ENCODE measurements around the gene FXYD3. TPM values are rescaled to one million over a fixed set of nuclear protein-coding genes. Genes with fewer than 3 reads are reported as not detected.

Gene FXYD3
- total and polyA plus RNA-seq, 5 donors from 2014 or later: not detected

DNA sequence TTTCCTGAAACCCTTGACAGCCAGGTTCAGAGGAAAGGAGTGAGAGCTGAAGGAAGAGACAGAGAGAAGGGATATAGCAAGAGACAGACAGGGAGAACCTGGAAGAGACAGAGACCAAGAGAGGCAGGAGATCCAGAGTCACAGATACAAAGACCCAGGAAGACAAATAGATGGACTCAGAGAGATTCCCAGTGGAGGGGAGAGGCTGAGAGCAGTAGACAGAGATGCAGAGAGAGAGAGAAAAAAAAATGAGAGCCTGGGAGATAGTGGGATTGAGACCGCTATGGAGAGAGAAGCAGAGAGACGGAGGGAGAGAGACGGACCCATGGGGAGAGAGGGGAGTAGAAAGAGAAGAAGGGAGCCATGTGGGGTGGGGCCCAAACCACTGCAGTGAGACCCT lies 28.2 kb downstream of the FXYD3 start:
- H3K27ac Mint-ChIP-seq: peak overlapping the region in 2 of 3 donors; percentile 48 to 87
- no peak for ATAC-seq (ENCODE audit: low read depth in 2 of 2)
- H3K36me3 ChIP-seq (ENCODE audit: control insufficient read depth, insufficient read depth, low read length): no peaks in the 10 kb centered on the region
- DNase-seq: no peak
- no peaks in the 10 kb centered on the region for H3K36me3 Mint-ChIP-seq
- no peaks in the 10 kb centered on the region for H3K9me3 Mint-ChIP-seq
- H3K27me3 ChIP-seq (ENCODE audit: control insufficient read depth, insufficient read depth, low read length): no peaks in the 10 kb centered on the region
- H3K4me3 Mint-ChIP-seq: peak overlapping the region; percentile 21 to 74 (median 60)
- no peak overlapping the region for H3K27ac ChIP-seq (ENCODE audit: insufficient read depth, low read length, poor library complexity, severe bottlenecking)
- H3K4me1 Mint-ChIP-seq: peaks cover 6 to 41% (median 22%) of the 10 kb centered on the region in 4 donors
- no peaks in the 10 kb centered on the region for H3K9me3 ChIP-seq (ENCODE audit: control insufficient read depth in 2 of 2, low read length in 2 of 2)
- peaks cover 9% of the 10 kb centered on the region for H3K27me3 Mint-ChIP-seq
- H3K4me3 ChIP-seq (ENCODE audit: low read depth, low read length): no peak overlapping the region
- H3K4me1 ChIP-seq (ENCODE audit: control insufficient read depth, insufficient read depth, low read length, poor library complexity, severe bottlenecking): peaks cover 43% of the 10 kb centered on the region

DNA sequence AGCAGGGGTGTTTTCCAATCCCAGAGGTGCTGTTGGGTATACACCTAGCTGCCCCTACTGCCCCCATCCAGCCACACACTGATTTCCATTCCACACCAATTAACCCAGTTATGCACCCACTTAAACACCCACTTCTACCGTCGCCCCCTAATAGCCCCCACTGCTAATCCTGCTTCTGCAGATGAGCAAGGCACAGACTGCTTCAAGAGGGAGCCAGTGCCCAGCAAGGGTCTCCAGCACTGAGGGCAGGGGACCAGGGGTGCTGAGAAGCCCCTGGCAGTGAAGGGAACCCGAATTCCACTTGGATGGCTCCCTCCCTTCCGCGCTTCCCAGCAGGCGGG lies 28.6 kb downstream of the FXYD3 start:
- peak overlapping the region in 2 of 3 donors; percentile 48 to 87 for H3K27ac Mint-ChIP-seq
- H3K36me3 Mint-ChIP-seq: peaks cover 2% of the 10 kb centered on the region
- peak overlapping the region in 3 of 4 donors; percentile 21 to 74 (median 38) for H3K4me3 Mint-ChIP-seq
- ATAC-seq (ENCODE audit: low read depth in 2 of 2): no peak
- H3K27me3 Mint-ChIP-seq: peaks cover 9% of the 10 kb centered on the region
- H3K27ac ChIP-seq (ENCODE audit: insufficient read depth, low read length, poor library complexity, severe bottlenecking): no peak overlapping the region
- no peaks in the 10 kb centered on the region for H3K9me3 ChIP-seq (ENCODE audit: control insufficient read depth in 2 of 2, low read length in 2 of 2)
- no peak for DNase-seq
- H3K27me3 ChIP-seq (ENCODE audit: control insufficient read depth, insufficient read depth, low read length): no peaks in the 10 kb centered on the region
- H3K4me1 Mint-ChIP-seq: peaks cover 6 to 41% (median 22%) of the 10 kb centered on the region in 4 donors
- no peak overlapping the region for H3K4me3 ChIP-seq (ENCODE audit: low read depth, low read length)
- H3K9me3 Mint-ChIP-seq: no peaks in the 10 kb centered on the region
- peaks cover 43% of the 10 kb centered on the region for H3K4me1 ChIP-seq (ENCODE audit: control insufficient read depth, insufficient read depth, low read length, poor library complexity, severe bottlenecking)
- no peaks in the 10 kb centered on the region for H3K36me3 ChIP-seq (ENCODE audit: control insufficient read depth, insufficient read depth, low read length)

DNA sequence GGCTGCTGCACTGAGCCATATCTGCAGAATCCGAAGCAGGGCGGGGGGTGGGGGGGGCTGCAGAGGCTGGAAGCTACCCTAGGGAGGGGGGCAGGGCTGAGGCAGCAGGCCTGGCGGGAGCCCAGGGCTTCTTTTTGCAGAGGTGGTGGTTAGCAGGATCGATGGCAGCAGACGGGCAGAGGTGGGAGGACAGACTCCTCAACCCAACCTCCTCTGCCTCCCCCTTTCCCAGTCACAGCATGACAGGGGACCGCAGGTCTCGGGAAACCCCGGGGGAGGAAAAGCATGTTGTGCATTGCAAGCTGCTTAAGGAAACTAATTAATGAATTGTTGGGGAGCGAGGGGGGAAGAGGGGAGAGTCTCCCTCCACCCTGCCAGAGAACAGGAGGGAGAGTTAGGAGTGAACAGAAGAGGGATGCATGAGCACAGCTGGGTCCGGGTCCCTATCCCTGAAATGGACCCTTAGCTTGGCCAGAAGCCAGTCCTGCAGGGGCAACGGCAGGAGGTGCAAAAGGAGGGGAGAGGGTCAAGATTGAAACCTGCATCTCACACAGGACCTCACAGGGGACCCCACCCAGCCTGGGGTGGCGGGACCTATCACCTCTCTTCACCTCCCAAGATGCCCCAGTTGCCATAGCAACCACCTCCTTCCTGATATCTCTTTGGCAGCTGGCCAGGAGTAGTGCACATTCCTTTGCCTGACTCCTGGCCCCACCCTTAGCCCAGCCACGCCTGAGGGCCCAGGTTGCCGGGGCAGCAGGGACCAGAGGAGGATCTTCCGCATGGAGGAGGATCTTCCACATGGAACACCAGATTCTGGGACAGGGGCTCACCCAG lies 29.2 kb downstream of the FXYD3 start:
- Mint-ChIP-seq H3K4me3 (peak overlapping the region in 2 of 4 donors; percentile 38 to 85), H3K27ac (peak overlapping the region in 1 of 3 donors; percentile 61), H3K9me3 (no peaks in the 10 kb centered on the region), H3K4me1 (peaks cover 6 to 41% (median 22%) of the 10 kb centered on the region in 4 donors), H3K27me3 (peaks cover 9% of the 10 kb centered on the region), H3K36me3 (peaks cover 5% of the 10 kb centered on the region)
- no peaks in the 10 kb centered on the region for H3K36me3 ChIP-seq (ENCODE audit: control insufficient read depth, insufficient read depth, low read length)
- peaks cover 43% of the 10 kb centered on the region for H3K4me1 ChIP-seq (ENCODE audit: control insufficient read depth, insufficient read depth, low read length, poor library complexity, severe bottlenecking)
- H3K4me3 ChIP-seq (ENCODE audit: low read depth, low read length): no peak overlapping the region
- no peak overlapping the region for H3K27ac ChIP-seq (ENCODE audit: insufficient read depth, low read length, poor library complexity, severe bottlenecking)
- ATAC-seq (ENCODE audit: low read depth in 2 of 2) (no peak), DNase-seq (peak in 1 of 3 donors; percentile 28)
- no peaks in the 10 kb centered on the region for H3K9me3 ChIP-seq (ENCODE audit: control insufficient read depth in 2 of 2, low read length in 2 of 2)
- no peaks in the 10 kb centered on the region for H3K27me3 ChIP-seq (ENCODE audit: control insufficient read depth, insufficient read depth, low read length)

DNA sequence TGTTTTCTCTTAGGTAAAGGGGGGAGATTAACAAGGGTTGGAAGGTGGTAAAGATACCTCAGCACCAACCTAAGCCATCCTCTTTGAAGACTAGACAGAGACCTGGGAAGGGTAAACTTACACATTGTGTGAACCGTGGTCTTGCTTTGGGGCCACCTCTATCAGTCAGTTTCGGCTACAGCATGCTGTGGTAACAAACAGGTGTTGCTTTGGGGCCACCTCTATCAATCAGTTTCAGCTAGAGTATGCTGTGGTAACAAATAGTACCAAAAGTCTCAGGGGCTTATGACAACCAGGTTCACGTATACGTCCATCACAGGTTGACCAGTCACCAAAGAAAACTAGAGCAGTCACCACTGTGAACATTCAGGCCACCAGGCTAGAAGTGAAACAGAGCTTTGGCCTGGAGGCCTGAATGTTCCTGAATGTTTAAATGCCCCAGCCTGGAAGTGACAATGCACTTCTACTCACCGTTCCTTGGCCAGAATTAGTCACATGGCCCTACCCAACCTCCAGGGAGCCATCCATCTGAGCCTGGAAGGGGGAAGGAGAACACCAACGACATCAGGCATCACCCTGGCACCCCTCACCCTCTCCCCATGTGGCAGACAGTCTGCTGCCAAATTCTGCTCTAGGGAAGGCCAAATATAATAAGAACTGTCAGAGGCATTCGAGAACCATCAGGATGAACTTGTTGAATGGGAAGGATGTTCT lies 31.3 kb downstream of the FXYD3 start:
- ATAC-seq (ENCODE audit: low read depth in 2 of 2): no peak
- H3K4me3 Mint-ChIP-seq: peak overlapping the region in 1 of 4 donors; percentile 18
- DNase-seq: no peak
- H3K27me3 Mint-ChIP-seq: peaks cover 3% of the 10 kb centered on the region
- Histone ChIP-seq H3K4me1 (ENCODE audit: control insufficient read depth, insufficient read depth, low read length, poor library complexity, severe bottlenecking) (peaks cover 27% of the 10 kb centered on the region), H3K36me3 (ENCODE audit: control insufficient read depth, insufficient read depth, low read length) (no peaks in the 10 kb centered on the region), H3K9me3 (ENCODE audit: control insufficient read depth in 2 of 2, low read length in 2 of 2) (no peaks in the 10 kb centered on the region), H3K27me3 (ENCODE audit: control insufficient read depth, insufficient read depth, low read length) (no peaks in the 10 kb centered on the region), H3K4me3 (ENCODE audit: low read depth, low read length) (no peak overlapping the region), H3K27ac (ENCODE audit: insufficient read depth, low read length, poor library complexity, severe bottlenecking) (no peak overlapping the region)
- H3K9me3 Mint-ChIP-seq: no peaks in the 10 kb centered on the region
- H3K36me3 Mint-ChIP-seq: peaks cover 5% of the 10 kb centered on the region
- peaks cover 1 to 31% (median 10%) of the 10 kb centered on the region in 4 donors for H3K4me1 Mint-ChIP-seq
- H3K27ac Mint-ChIP-seq: peak overlapping the region in 2 of 3 donors; percentile 33 to 49

DNA sequence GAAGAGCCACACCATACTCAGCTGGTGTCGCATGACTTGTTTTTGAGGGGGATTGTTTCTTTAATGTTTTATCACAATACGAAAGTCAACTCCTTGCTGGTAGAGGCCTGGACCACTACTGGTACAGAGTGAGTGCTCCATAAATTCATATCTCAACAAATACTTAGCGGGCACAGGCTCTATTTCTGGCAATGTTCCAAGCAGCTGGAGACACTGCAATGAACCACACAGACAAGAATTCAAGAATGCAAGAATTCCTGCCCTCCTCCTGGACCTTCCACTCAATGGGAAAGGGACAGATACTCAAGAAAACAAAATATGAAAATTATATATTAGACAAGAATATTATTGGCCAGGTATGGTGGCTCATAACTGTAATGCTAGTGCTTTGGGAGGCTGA lies 33.8 kb downstream of the FXYD3 start:
- Mint-ChIP-seq H3K27me3 (no peaks in the 10 kb centered on the region), H3K36me3 (peaks cover 5% of the 10 kb centered on the region), H3K4me3 (peak overlapping the region in 1 of 4 donors; percentile 62), H3K27ac (peak overlapping the region in 2 of 3 donors; percentile 24 to 73), H3K9me3 (no peaks in the 10 kb centered on the region), H3K4me1 (peaks cover 2 to 30% (median 6%) of the 10 kb centered on the region in 4 donors)
- Histone ChIP-seq H3K27me3 (ENCODE audit: control insufficient read depth, insufficient read depth, low read length) (no peaks in the 10 kb centered on the region), H3K4me1 (ENCODE audit: control insufficient read depth, insufficient read depth, low read length, poor library complexity, severe bottlenecking) (peaks cover 15% of the 10 kb centered on the region), H3K36me3 (ENCODE audit: control insufficient read depth, insufficient read depth, low read length) (no peaks in the 10 kb centered on the region), H3K9me3 (ENCODE audit: control insufficient read depth in 2 of 2, low read length in 2 of 2) (no peaks in the 10 kb centered on the region), H3K27ac (ENCODE audit: insufficient read depth, low read length, poor library complexity, severe bottlenecking) (no peak overlapping the region), H3K4me3 (ENCODE audit: low read depth, low read length) (no peak overlapping the region)
- DNase-seq (no peak), ATAC-seq (ENCODE audit: low read depth in 2 of 2) (no peak)

DNA sequence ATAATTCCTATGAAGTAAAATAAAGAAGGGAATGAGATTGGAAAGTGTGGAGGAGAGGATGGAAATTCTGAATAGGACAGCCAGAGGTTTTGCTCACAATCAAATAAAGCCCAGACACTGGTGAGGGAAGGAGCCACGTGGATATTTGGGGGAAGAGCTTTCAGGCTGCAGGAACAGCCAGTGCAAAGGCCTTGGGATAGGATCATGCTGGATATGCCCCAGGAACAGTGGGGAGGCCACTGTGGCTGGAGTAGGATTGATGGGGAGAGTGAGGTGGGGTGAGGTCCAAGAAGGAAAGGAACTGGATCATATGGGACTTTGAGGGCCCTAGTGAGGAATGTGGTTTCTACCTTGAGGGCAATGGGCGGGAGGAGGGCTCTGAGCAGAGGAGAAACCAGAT lies 34.8 kb downstream of the FXYD3 start:
- peaks cover 0 to 3% (median 0%) of the 10 kb centered on the region in 7 donors for H3K9me3 Mint-ChIP-seq
- Histone ChIP-seq H3K4me1 (ENCODE audit: control insufficient read depth, insufficient read depth, low read length, poor library complexity, severe bottlenecking) (peaks cover 19% of the 10 kb centered on the region), H3K9me3 (ENCODE audit: control insufficient read depth in 2 of 2, low read length in 2 of 2) (no peaks in the 10 kb centered on the region), H3K4me3 (ENCODE audit: low read depth, low read length) (no peak overlapping the region), H3K36me3 (ENCODE audit: control insufficient read depth, insufficient read depth, low read length) (no peaks in the 10 kb centered on the region), H3K27ac (ENCODE audit: insufficient read depth, low read length, poor library complexity, severe bottlenecking) (no peak overlapping the region), H3K27me3 (ENCODE audit: control insufficient read depth, insufficient read depth, low read length) (no peaks in the 10 kb centered on the region)
- H3K36me3 Mint-ChIP-seq: peaks cover 5% of the 10 kb centered on the region
- DNase-seq: no peak
- ATAC-seq (ENCODE audit: low read depth in 2 of 2): no peak
- peaks cover 2 to 28% (median 10%) of the 10 kb centered on the region in 4 donors for H3K4me1 Mint-ChIP-seq
- peak overlapping the region in 3 of 4 donors; percentile 28 to 62 (median 52) for H3K4me3 Mint-ChIP-seq
- H3K27ac Mint-ChIP-seq: peak overlapping the region in 2 of 3 donors; percentile 67 to 71
- H3K27me3 Mint-ChIP-seq: peaks cover 6% of the 10 kb centered on the region

DNA sequence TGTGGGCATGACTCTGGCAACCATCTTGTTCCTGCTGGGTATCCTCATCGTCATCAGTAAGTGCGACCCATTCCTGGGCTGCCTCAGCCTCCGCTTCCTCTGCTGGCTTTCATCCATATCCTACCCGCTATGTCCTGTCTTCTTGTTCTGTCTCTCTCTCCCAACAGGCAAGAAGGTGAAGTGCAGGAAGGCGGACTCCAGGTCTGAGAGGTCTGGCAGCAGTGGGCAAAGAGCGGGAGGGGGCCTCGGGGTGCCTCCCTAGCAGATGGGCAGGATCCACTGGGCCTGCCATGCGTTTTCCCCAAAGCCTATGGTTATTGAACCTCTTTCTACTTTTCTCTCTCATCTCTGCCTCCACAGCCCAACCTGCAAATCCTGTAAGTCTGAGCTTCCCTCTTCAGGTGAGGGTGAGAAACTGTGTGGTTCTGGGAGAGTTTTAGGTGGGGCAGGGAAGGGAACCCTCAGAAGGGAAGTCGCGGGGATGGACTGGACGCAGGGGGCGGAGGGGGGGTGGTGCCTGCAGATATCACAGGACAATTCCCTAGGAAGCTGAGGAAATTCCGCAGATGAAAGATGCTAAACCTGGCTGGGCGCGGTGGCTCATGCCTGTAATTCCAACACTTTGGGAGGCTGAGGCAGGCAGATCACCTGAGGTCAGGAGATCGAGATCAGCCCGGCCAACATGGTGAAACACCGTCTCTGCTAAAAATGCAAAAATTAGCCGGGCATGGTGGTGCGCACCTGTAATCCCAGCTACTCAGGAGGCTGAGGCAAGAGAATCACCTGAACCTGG lies 35.8 kb downstream of the FXYD3 start:
- peak overlapping the region in 1 of 3 donors; percentile 77 for H3K27ac Mint-ChIP-seq
- H3K4me1 Mint-ChIP-seq: peaks cover 4 to 38% (median 17%) of the 10 kb centered on the region in 4 donors
- Histone ChIP-seq H3K27me3 (ENCODE audit: control insufficient read depth, insufficient read depth, low read length) (no peaks in the 10 kb centered on the region), H3K36me3 (ENCODE audit: control insufficient read depth, insufficient read depth, low read length) (peaks cover under 1% of the 10 kb centered on the region), H3K4me1 (ENCODE audit: control insufficient read depth, insufficient read depth, low read length, poor library complexity, severe bottlenecking) (peaks cover 27% of the 10 kb centered on the region), H3K9me3 (ENCODE audit: control insufficient read depth in 2 of 2, low read length in 2 of 2) (no peaks in the 10 kb centered on the region), H3K27ac (ENCODE audit: insufficient read depth, low read length, poor library complexity, severe bottlenecking) (no peak overlapping the region), H3K4me3 (ENCODE audit: low read depth, low read length) (no peak overlapping the region)
- peak overlapping the region in 3 of 4 donors; percentile 21 to 62 (median 62) for H3K4me3 Mint-ChIP-seq
- no peak for ATAC-seq (ENCODE audit: low read depth in 2 of 2)
- H3K9me3 Mint-ChIP-seq: peaks cover 0 to 3% (median 0%) of the 10 kb centered on the region in 7 donors
- no peak for DNase-seq
- H3K27me3 Mint-ChIP-seq: peaks cover 6% of the 10 kb centered on the region
- H3K36me3 Mint-ChIP-seq: peaks cover 13% of the 10 kb centered on the region

Measured in CD4-positive, CD25-positive, alpha-beta regulatory T cell (primary cell).